GM12892 (cell line): ENCODE data around the gene TNFSF8.

Source experiments
- POLR2A ChIP-seq: IDR thresholded peaks from 2 replicates; pipeline ENCODE4 v1.6.1; 2011; ENCODE audit warnings: low read depth, low read length, control low read depth
- POLR2AphosphoS5 ChIP-seq: IDR thresholded peaks from 2 replicates; pipeline ENCODE4 v1.6.1; 2011; ENCODE audit warnings: low read depth, low read length, control low read depth
- TAF1 ChIP-seq: IDR thresholded peaks from 2 replicates; pipeline ENCODE4 v1.6.1; 2011; ENCODE audit warnings: low read depth, mild to moderate bottlenecking, control low read depth, low read length, borderline replicate concordance

DNA sequence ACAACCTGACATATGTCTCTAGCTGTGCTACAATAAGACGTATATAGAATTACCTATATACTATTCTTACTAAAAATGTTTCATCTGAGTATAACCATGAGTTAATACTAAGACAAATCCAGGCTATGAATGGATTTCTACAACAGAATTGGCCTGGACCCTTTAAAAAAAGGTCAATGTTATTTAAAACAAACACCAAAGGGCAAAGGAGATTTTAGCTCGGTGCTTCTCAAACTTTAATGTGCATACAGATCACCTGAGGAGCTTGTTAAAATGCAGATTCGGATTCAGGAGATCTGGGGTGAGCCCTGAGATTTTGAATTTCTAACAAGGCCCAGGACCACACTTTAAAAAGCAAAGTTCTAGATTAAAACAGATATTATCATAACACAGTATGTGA is 6.5 kb downstream of the TNFSF8 start:
- TF ChIP-seq POLR2A (no peak), POLR2AphosphoS5 (no peak), TAF1 (no peak)
